Peyer's patch (tissue), 4 donors: ENCODE results near the gene GHRL.

Experiments
- POLR2A ChIP-seq, 2 donors: fragments of 450-650 bp; IDR thresholded peaks; one replicate each; pipeline ENCODE4 v1.5.1; 2017; ENCODE audit warnings: antibody characterized with exemption in 2 of 2, mild to moderate bottlenecking in 2 of 2, moderate library complexity in 2 of 2
- TF ChIP-seq, protein P1 (sequence below), 6 experiments: fragments of 450-650 bp in 4 of 6; fragments of 200-600 bp in 2 of 6; sonication (generic) in 1 of 6; IDR thresholded peaks; one replicate each; pipeline ENCODE4 v1.5.1; 2017 to 2019; ENCODE audit warnings: antibody characterized with exemption in 6 of 6, mild to moderate bottlenecking in 3 of 6, moderate library complexity in 1 of 6

DNA sequence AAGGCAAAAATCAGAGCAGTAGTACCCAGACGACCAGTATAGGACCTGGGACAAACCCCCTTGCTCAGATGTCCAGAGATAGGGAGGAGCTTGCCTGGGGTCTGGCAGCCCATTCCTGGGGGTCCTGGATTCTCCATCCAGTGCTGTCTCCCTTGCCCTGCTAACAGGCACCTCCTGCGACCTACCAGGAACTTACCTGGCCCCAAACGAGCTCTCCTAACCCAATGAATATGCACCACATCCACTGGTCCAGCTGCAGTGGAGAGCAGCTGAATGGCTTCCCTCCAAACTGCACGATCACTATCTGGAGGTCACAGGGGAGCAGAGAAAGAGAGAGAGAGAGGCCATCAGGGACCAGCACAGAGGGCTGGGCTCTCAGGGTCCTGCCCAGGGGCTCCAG lies 47.3 kb upstream of the GHRL start:
- TF ChIP-seq, protein P1, sequence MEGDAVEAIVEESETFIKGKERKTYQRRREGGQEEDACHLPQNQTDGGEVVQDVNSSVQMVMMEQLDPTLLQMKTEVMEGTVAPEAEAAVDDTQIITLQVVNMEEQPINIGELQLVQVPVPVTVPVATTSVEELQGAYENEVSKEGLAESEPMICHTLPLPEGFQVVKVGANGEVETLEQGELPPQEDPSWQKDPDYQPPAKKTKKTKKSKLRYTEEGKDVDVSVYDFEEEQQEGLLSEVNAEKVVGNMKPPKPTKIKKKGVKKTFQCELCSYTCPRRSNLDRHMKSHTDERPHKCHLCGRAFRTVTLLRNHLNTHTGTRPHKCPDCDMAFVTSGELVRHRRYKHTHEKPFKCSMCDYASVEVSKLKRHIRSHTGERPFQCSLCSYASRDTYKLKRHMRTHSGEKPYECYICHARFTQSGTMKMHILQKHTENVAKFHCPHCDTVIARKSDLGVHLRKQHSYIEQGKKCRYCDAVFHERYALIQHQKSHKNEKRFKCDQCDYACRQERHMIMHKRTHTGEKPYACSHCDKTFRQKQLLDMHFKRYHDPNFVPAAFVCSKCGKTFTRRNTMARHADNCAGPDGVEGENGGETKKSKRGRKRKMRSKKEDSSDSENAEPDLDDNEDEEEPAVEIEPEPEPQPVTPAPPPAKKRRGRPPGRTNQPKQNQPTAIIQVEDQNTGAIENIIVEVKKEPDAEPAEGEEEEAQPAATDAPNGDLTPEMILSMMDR (IDR thresholded peaks at IDR 0.05), result no peak
- no peak for TF ChIP-seq POLR2A (IDR thresholded peaks at IDR 0.05)
